Hematopoietic multipotent progenitor cell (in vitro differentiated cells): ENCODE data around the gene ADGRG3. TPM values are rescaled to one million over a fixed set of nuclear protein-coding genes. Genes with fewer than 3 reads are reported as not detected.
"Not testable (repeated sequence)": the region's sequence is repeated elsewhere in the genome, so short reads cannot be mapped to it uniquely, and the experiment has no call there.

Experiments used
- DNase-seq, 3 donors: peaks; one replicate each; pipeline ENCODE4 v3.0.0-alpha.2; 2011 to 2015; ENCODE audit warnings: low read depth in 2 of 3, low spot score in 2 of 3
- total RNA-seq: library from RNA; depleted of rRNA; stranded (reverse); fragments of >200 nt; gene quantifications from one replicate; pipeline ENCODE4 v1.2.3, GENCODE V29; 2012

Gene ADGRG3
- total RNA-seq, 1 donor, result 2.7 TPM

DNA sequence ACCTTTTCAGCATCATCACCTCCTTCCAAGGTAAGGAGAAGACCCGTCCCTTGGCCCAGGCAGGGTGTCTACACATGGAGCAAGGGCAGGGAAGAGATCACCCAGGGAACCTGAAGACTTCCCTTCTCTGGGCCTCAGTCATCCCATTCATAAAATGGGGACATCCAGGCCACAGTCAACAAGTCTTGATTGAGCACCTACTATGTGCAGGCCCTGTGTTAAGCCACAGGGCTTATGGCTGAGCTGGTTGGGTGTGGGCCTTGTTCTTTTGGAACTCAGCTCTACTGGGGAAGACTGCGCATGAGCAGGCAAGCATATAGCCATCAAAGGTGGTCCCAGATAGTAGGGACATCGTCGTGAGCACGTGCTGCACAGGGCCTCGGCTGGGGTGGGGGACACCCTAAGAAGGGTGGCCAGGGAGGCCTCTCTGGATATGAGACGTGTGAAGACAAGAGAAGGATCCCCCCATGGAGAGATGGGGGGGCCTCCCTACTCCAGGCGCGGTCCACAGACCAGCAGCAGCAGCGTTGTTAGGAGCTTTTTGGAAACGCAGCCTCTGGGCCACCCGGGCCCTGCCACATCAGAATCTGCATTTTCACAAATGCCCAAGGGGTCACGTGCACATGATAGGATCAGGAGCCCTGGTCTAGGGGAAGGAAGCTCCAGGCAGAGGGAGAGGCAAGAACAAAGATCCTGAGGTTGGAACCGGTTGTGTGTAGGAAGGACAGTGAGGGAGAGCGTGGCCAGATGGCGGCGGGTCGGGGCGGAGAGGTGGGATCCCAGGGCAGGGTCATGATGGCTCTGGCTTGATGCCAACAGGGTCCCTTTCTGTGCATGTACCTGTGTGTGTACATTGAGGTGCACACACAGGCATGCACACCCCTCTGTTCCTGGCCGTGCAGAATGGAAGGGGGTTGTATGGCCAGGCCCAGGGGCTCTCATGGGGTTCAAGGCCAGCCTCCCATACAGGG is 5.9 kb upstream of the ADGRG3 start:
- DNase-seq, result no peak

- no peak for DNase-seq
Measured at GRCh38 chr16:57663436-57663835, 4.7 kb upstream of the ADGRG3 start.

- DNase-seq, result no peak
Measured at GRCh38 chr16:57663917-57664661, 4.0 kb upstream of the ADGRG3 start.

- DNase-seq, result no peak
Measured at GRCh38 chr16:57664662-57665025, 3.5 kb upstream of the ADGRG3 start.

DNA sequence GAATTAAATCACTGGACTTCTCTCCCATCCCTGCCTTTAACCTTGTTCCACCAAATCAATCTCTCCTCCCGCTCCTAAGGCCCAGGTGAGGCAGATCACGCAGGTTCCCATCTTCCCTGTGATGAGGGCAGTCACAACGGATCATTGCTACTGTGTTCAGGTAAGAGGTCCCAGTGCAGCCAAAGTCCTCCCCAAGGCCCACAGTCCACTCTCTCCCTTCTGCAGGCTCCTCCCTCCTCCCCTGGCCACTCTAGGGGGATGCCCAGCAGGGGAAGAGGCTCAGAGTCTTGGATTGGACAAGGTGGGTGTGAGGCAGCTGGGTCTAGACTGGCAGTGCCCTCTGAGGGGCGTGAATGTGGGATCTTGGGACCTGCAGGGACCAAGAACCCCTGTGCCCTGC is 2.6 kb upstream of the ADGRG3 start:
- no peak for DNase-seq

DNA sequence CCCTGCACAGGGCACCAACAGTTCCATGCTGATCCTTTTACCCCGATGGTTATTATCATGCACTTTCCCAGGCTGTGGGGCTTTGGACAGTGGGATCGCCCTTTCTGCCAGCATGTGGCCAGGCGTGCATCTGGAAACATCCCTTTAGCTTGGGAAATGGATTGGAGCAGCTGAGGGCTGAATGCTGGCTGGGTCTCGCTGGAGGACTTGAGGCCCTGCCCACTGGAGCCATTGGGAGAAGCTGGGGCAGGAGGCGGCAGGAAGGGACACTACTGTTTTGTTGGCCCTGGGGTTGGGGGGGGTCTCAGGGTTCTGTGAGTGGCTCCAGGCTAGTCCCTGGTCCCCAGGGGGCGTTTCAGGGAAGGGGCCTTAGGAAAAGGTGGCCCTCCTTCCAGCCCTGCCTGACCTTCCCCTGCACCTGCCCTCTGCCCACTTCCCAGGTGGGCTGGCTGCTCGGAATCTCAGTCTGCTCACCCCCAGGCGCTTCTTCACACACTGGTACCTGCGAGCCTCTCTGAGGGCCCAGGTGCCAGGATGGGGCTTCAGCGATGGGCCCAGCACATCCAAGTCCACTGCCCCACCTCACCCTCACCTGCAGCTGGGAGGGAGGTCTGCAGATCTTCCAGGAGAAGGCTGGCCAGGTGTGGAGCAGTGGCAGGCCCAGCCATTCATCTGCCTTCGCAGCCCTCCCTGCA is 1.6 kb upstream of the ADGRG3 start:
- no peak for DNase-seq

DNA sequence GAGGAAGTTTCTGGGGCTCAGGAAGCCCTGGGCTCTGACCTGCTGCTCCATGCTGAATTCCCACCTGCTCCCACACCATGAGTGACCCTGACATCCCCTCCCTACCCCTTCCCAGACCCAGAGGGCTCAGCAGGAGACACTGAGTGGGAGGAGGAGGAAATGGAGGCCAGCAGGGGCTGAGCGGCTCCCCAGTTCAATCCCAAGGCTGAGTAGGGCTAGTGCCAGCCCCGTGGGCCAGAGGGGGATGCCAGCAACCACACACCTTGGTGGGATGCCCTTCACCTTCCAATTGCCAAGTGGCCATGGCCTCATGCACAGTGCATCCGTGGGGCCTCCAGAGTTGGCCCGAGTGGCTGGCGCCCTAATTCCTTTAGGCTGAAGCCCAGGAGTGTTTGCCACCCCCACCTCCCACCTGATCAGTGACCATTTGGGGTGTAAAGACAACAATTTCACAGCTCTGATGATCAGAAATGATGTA is 1.0 kb upstream of the ADGRG3 start:
- no peak for DNase-seq

GRCh38 chr16:57667526-57668262 is 412 bp upstream of the ADGRG3 start:
- no peak for DNase-seq

DNA sequence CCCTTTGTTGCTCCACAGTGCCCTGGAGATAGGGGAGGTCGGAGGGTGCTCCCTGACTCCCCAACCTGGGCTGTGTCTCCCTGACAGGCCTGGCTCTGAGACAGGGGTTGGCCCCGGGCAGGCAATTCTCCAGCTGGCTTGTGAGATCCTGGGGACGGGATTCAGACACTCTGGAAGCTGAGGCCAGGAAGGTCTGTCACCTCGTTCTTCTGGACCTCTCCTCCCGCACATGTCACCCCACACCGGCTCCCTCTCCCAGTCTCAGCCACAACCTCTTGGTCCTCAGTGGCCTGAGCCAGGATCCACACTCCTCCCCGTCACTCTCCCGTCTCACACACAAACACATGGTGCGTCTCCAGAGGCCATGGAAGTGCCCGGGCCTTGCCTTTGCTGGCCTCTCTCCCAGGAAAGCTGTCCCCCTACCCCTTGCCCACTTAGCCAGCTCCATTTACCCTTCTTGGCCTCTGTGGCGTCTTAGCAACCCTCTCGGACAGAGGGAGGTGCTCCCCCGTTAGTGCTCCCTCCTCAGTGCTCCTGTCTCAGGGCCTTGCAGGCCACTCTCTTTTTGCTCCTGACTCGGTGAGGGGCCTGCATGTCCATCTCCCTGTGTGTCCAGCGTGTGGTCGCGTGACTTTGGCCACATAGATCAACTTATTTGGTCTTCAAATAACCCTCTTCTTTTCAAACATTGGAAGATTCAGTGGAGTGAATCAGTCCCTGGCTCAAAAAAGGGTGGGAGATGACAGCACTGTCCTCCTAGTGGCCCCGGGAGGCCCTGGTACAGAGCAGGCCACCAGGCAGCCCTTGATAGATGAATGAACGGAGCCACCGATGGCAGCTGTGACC is 747 bp downstream of the ADGRG3 start:
- no peak for DNase-seq

DNA sequence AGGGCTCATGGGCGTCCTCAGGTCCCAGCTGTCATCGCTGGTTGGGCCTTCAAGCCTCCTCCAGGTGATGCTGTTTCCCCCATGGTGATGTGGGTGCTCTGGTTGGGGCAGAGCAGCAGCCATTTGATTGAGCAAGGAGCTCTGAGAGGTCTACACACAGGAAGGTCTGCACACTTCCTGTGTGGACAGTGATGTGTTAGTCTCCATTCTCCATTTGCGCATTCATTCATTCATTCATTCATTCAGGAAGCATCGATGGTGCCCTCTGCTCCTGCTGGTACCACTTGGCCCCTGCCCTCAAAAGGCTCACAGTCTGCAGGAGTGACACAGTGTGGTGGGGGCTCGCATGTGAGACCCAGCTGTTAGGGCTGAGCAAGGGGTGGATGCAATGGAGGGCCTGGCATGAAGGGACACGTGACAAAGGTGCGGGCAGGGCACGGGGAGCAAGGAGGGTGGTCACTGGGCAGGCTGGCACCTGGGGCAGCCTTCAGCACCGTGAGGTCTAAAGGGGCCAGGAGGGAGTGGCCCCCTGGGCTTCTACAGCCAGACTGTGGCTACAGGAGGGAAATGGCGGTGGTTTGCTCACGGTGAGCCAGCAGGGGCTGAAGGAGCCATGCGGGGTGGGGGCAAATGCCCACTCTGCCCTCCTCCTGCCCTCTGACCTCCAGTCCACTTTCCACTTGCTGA is 1.5 kb downstream of the ADGRG3 start:
- DNase-seq, result no peak

DNA sequence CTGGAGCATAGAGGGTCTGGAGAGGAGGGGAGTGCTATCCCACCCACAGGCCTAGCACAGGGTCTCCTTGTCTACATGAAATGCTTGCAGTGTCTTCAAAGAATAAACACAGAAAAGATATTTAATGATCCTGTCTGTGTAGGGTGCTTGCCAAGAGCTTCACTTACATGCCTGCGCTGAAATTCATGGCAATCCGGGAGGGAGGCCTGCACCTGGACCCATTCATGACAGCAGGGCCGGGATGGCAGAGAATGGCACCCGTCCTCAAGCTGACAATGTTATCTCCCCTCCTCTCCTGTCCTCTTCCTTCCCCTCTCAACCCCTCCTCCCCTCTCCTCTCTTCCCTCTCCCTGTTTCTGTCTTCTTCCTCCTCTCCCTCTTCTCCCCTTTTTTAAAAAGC is 2.1 kb downstream of the ADGRG3 start:
- no peak for DNase-seq

GRCh38 chr16:57671451-57671850 is 3.3 kb downstream of the ADGRG3 start:
- DNase-seq, result not testable (repeated sequence)

DNA sequence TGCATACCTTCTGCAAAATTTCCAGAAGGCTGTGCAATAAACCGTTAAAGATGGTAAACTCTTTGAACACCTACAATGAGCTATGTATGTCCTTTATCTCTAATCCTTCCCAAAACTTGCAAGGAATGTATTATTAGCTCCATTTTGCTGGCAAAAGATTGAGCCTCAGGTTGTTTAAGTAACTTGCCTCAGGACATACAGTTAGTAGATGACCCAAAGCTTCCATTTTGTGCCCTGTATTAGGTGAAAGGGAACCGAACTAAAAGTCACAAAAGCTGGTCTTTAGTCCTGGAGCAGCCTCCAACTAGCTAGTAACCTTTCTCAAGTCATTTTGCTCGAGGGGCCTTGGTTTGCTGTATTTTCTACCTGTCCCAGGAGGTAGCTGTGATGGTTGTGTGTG is 4.3 kb downstream of the ADGRG3 start:
- no peak for DNase-seq

DNA sequence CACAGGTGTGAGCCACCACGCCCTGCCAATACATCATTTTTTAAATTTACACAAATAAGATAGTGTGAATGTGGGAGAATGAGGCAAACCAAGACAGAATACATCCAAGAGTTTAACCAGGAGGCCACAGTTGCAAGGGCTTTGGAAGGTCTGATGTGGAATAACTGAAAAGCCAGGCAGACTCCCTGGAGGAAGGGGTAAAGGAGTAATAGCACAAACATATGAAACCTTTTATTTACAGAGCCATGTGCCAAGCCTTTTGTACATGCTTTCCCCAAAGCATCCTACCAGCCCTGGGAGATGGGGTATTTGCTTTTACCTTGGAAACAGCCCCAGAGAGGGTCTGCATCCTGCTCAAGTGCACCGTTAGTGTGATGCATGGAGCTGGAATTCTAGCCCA is 4.7 kb downstream of the ADGRG3 start:
- DNase-seq, result no peak

DNA sequence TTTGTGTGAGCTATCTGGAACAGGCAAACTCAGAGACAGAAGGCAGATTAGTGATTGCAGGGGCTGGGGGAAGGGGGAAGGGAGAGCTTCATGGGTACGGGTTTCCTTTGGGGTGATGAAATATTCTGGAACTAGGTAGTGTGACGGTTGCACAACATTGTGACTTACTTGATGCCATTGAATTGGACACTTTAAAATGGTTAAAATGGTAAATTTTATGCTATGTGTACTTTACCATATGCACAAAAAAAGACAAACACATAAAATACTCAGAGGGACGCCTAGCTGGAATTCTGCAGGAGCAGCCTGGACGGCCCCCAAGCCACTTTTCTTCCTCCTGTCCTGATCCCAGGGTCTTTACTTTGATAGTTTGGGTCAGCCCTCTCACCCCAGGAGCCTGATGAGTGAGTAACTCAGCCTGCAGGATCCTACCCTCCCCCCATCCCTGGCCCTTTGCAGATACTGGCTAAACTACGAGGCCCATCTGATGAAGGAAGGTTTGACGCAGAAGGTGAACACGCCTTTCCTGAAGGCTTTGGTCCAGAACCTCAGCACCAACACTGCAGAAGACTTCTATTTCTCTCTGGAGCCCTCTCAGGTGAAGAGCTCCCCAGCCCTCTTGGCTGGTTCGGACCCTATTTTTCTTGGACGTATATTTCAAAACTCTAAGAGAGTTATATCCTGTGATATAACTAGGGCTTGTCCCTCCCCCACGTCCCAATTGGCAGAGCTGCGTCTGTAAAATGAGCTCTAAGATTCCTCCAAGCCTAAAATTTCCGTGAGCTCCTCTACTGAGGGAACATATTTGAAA is 7.8 kb downstream of the ADGRG3 start:
- DNase-seq, result peak in 1 of 3 donors; percentile 53

DNA sequence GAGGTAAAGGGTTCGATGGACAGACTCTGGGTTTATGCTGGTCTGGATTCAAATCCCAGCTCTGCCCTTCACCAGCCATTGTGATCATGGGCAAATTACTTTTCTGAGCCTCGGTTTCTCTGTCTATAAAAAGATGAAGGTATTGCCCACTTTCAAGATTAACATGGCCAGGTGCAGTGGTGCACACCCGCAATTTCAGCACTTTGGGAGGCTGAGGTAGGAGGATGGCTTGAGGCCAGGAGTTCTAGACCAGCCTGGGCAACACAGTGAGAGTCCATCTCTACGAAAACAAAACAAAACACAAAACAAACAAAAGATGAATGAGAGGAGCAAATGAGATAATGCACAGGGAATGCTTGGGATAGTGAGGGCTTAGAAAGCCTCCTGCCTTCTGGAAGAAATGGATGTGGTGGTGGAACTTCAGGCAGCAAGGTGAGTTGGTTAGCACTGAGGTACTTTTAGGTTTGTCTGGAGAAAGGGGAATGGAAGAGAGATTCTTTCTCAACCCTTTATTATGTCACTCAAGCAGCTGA is 8.5 kb downstream of the ADGRG3 start:
- no peak for DNase-seq

GRCh38 chr16:57677622-57678369 is 9.7 kb downstream of the ADGRG3 start:
- no peak for DNase-seq
